Activated T-helper 2 cell treated with anti-CD3 and anti-CD28 coated beads, Interferon-gamma antibody, Interleukin-2, Interleukin-4, amounts not matched to agents 10 μg/mL and 5 μg/mL and 100 μg/mL, durations not matched to agents 14 hours and 24 hours and 36 hours (primary cell): Measurements from ENCODE around the gene TMEM250. TPM values are rescaled to one million over a fixed set of nuclear protein-coding genes. Genes with fewer than 3 reads are reported as not detected.

Experiments
- DNase-seq: peaks from one replicate; pipeline ENCODE4 v3.0.0; 2021; ENCODE audit warnings: low spot score
- H3K27ac Mint-ChIP-seq: one replicate; pipeline ENCODE4 v1.8.0; 2021; ENCODE audit warnings: mixed read lengths
- H3K27me3 Mint-ChIP-seq: one replicate; pipeline ENCODE4 v1.8.0; 2021; ENCODE audit warnings: low read depth, mixed read lengths
- H3K36me3 Mint-ChIP-seq: one replicate; pipeline ENCODE4 v1.8.0; 2021; ENCODE audit warnings: low read depth, mixed read lengths
- H3K4me1 Mint-ChIP-seq: one replicate; pipeline ENCODE4 v1.8.0; 2021; ENCODE audit warnings: low read depth, mixed read lengths
- H3K4me3 Mint-ChIP-seq: one replicate; pipeline ENCODE4 v1.8.0; 2021; ENCODE audit warnings: low read depth, mild to moderate bottlenecking, moderate library complexity, mixed read lengths
- H3K9me3 Mint-ChIP-seq: one replicate; pipeline ENCODE4 v1.8.0; 2021; ENCODE audit warnings: mixed read lengths
- intact Hi-C: fragments of 100-400 bp; cut with micrococcal nuclease; formaldehyde crosslinking; loops from one replicate; pipeline ENCODE4 v1.15.1; 2023
- total RNA-seq: library from RNA; stranded (reverse); gene quantifications from 2 replicates; pipeline ENCODE4 v1.2.3, GENCODE V29; 2022

TMEM250 gene
- 43.1 and 43.5 TPM in 2 replicates for total RNA-seq

DNA sequence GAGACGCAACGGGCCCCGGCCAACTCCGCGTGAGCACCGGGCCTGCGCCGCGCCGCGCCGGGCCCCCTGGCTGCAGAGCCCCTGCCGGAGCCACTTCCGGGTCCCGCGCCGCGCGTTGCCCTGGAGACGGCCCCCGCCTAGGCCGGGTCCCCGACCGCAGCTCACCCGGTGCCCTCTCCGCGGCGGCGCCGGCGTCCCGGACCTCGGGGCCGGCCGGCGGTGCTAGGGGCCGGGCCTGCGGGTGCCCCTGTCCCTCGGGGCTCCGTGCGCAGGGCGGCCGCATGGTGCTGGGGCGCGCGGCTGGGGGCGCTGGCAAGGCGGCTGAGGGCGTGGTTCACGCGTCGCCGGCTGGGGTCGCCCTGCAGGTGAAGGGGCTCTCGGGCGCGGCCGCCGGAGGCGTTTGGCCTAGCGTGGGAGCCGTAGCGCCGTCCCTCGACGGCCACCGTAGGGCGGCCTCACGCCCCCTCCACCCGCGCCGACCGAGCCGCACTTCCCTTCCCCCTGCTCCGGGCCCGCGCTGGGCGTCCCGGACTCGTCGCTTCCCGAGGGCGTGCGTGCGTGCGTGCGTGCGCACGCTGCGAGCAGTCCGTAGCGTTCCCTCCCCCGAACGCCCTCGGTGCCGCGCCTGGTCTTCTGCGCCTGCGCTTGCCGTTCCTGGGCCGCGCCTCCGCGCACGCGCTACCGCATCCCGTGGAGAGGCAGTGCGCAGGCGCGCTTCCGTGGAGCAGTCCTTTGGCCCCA, at the start of gene TMEM250:
Gene TMEM250 (minus strand): TSS at position 556 of the 741 bp plus-strand sequence. CDS start 1,975 bp downstream, outside the sequence.
- intact Hi-C loops = loop anchor here (1.0 to 10.0 kb wide), 5 partner anchors 9 to 286 kb away; partner anchors contain the start of genes CAMSAP1, QSOX2, SNAPC4 and UBAC1
- Mint-ChIP-seq H3K9me3 (no peaks in the 10 kb centered on the region), H3K36me3 (peaks cover 22% of the 10 kb centered on the region), H3K4me3 (peak within 1 kb of the TSS; percentile 83), H3K27ac (peak within 1 kb of the TSS; percentile 78), H3K27me3 (no peaks in the 10 kb centered on the region), H3K4me1 (peaks cover 9% of the 10 kb centered on the region)
- peak; percentile 95 for DNase-seq

- Mint-ChIP-seq H3K4me1 (no peaks in the 10 kb centered on the region), H3K36me3 (no peaks in the 10 kb centered on the region), H3K27me3 (peaks cover 3% of the 10 kb centered on the region), H3K4me3 (no peak overlapping the region), H3K27ac (no peak overlapping the region), H3K9me3 (no peaks in the 10 kb centered on the region)
- DNase-seq = no peak
- intact Hi-C loops = no loop called here
Observed at GRCh38 chr9:136163248-136163850, 44.7 kb upstream of the TMEM250 start.

GRCh38 chr9:136160995-136161610, 42.4 kb upstream of the TMEM250 start:
- Mint-ChIP-seq H3K36me3 (no peaks in the 10 kb centered on the region), H3K4me1 (no peaks in the 10 kb centered on the region), H3K27me3 (peaks cover 3% of the 10 kb centered on the region), H3K27ac (no peak overlapping the region), H3K9me3 (no peaks in the 10 kb centered on the region), H3K4me3 (no peak overlapping the region)
- DNase-seq = no peak
- intact Hi-C loops = no loop called here

DNA sequence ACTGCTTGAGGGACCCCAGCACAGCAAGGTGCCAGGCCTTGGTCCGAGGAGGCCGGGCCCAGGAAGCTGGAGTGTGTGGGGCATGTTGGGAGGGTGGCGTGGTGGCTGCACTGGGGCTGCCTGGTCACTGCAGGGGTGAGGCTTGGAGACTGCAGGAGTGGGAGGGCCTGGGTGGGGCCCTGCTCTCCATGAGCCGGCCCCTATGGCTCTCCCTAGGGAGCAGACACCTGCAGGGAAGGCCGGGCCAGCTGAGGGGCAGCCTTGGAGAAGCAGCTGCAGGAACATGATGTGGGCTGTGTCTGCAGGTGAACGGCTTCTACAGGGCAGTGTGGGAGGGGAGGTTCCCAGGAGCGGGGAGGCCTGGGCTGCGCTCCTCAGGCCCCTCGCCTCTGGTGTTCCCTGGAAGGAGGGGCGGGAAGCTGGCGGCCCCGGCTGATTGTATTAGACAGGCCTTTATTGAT, 41.7 kb upstream of the TMEM250 start:
- no peak for DNase-seq
- no peaks in the 10 kb centered on the region for H3K9me3 Mint-ChIP-seq
- H3K4me3 Mint-ChIP-seq = no peak overlapping the region
- no peaks in the 10 kb centered on the region for H3K4me1 Mint-ChIP-seq
- peaks cover 3% of the 10 kb centered on the region for H3K27me3 Mint-ChIP-seq
- H3K27ac Mint-ChIP-seq = no peak overlapping the region
- H3K36me3 Mint-ChIP-seq = no peaks in the 10 kb centered on the region
- intact Hi-C loops = no loop called here

DNA sequence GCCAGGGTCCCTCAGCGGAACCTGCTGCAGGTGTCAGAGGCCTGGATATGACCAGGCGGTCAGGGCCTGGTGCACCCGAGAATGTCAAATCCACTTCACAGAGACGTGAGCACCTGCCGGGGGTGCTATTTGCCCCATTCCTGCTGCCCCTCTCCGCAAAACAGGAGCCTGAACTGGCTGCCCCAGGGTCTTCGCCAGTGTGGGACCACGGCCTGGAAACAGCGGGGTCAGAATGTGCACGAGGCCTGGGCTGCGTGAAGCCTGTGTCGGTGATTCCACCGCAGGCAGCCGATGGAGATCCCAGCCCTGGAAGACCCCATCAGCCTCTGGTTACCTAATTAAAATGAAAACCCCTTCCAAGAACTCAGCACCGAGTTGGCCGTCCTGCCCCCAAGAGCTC, 41.2 kb upstream of the TMEM250 start:
- H3K27ac Mint-ChIP-seq = no peak overlapping the region

GRCh38 chr9:136157477-136158265, 39.0 kb upstream of the TMEM250 start:
- no peaks in the 10 kb centered on the region for H3K36me3 Mint-ChIP-seq
- H3K27ac Mint-ChIP-seq = no peak overlapping the region
- H3K9me3 Mint-ChIP-seq = no peaks in the 10 kb centered on the region
- intact Hi-C loops = no loop called here
- no peak for DNase-seq
- peaks cover 2% of the 10 kb centered on the region for H3K27me3 Mint-ChIP-seq
- no peaks in the 10 kb centered on the region for H3K4me1 Mint-ChIP-seq
- H3K4me3 Mint-ChIP-seq = no peak overlapping the region

More for the DNA sequence above, 41.2 kb upstream of the TMEM250 start:
- intact Hi-C loops = no loop called here
- no peaks in the 10 kb centered on the region for H3K4me1 Mint-ChIP-seq
- no peaks in the 10 kb centered on the region for H3K9me3 Mint-ChIP-seq
- H3K4me3 Mint-ChIP-seq = no peak overlapping the region
- H3K27me3 Mint-ChIP-seq = peaks cover 5% of the 10 kb centered on the region
- no peaks in the 10 kb centered on the region for H3K36me3 Mint-ChIP-seq
- DNase-seq = no peak

GRCh38 chr9:136156209-136157120, 37.8 kb upstream of the TMEM250 start:
- Mint-ChIP-seq H3K27ac (no peak overlapping the region), H3K36me3 (no peaks in the 10 kb centered on the region), H3K4me3 (no peak overlapping the region), H3K27me3 (peaks cover 2% of the 10 kb centered on the region), H3K4me1 (no peaks in the 10 kb centered on the region), H3K9me3 (no peaks in the 10 kb centered on the region)
- no peak for DNase-seq
- intact Hi-C loops = no loop called here

DNA sequence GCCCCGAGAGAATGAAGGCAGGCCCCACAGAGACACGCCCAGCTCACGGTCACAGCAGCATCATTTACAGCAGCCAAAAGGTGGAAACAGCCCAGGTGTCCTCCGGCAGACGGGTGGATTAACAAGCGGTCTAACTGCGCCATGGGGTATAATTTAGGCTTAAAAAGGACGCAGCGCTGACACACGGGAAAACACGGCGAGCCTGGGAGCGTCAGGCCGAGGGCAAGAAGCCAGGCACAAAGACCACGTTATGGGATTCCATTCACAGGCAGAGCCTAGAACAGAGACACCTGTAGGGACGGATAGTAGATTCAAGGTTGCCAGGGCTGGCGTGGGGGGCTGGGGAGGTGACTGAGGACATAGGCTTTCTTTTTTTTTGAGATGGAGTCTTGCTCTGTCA, 36.9 kb upstream of the TMEM250 start:
- intact Hi-C loops = no loop called here
- H3K4me1 Mint-ChIP-seq = no peaks in the 10 kb centered on the region
- no peak overlapping the region for H3K27ac Mint-ChIP-seq
- no peaks in the 10 kb centered on the region for H3K36me3 Mint-ChIP-seq
- H3K4me3 Mint-ChIP-seq = no peak overlapping the region
- no peak for DNase-seq
- H3K9me3 Mint-ChIP-seq = no peaks in the 10 kb centered on the region
- peaks cover 2% of the 10 kb centered on the region for H3K27me3 Mint-ChIP-seq

DNA sequence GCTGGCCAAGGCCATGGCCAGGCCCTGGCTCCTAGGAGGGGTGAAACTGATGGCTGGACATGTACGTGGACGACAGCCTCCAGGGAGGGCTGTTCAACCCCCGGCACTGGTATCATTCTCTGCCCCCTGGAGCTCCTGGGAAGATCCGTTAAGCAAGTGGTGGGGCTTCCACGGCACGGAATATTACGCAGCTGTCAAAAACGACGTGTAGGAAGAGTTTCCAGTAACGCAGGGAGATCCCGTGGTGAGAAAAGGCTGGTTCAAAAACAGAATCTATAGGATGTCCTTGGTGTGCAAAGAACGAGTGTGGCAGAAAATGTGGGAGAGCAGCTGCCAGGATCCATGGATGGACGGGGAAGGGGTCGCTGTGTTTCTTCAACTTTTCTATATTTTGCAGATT, 36.3 kb upstream of the TMEM250 start:
- peaks cover 2% of the 10 kb centered on the region for H3K27me3 Mint-ChIP-seq
- H3K4me3 Mint-ChIP-seq = no peak overlapping the region
- intact Hi-C loops = no loop called here
- H3K27ac Mint-ChIP-seq = no peak overlapping the region
- no peaks in the 10 kb centered on the region for H3K9me3 Mint-ChIP-seq
- DNase-seq = no peak
- H3K4me1 Mint-ChIP-seq = no peaks in the 10 kb centered on the region
- H3K36me3 Mint-ChIP-seq = no peaks in the 10 kb centered on the region

GRCh38 chr9:136153381-136154065, 34.8 kb upstream of the TMEM250 start:
- Mint-ChIP-seq H3K9me3 (no peaks in the 10 kb centered on the region), H3K4me1 (no peaks in the 10 kb centered on the region), H3K36me3 (no peaks in the 10 kb centered on the region), H3K27me3 (peaks cover 2% of the 10 kb centered on the region), H3K27ac (no peak overlapping the region), H3K4me3 (no peak overlapping the region)
- no peak for DNase-seq
- intact Hi-C loops = no loop called here

- H3K9me3 Mint-ChIP-seq = no peaks in the 10 kb centered on the region
- no peak for DNase-seq
- peaks cover 2% of the 10 kb centered on the region for H3K27me3 Mint-ChIP-seq
- no peak overlapping the region for H3K4me3 Mint-ChIP-seq
- H3K36me3 Mint-ChIP-seq = no peaks in the 10 kb centered on the region
- H3K27ac Mint-ChIP-seq = no peak overlapping the region
- intact Hi-C loops = no loop called here
- H3K4me1 Mint-ChIP-seq = no peaks in the 10 kb centered on the region
Observed at GRCh38 chr9:136152931-136153330, 34.3 kb upstream of the TMEM250 start.
